Erythroblast (primary cell): Measurements from ENCODE around the gene TMEM168.

Experiments
- GATA1 ChIP-seq: IDR thresholded peaks from 2 replicates; pipeline ENCODE4 v1.6.1; 2011; ENCODE audit warnings: low read depth, mild to moderate bottlenecking, control low read depth, low read length, moderate library complexity
- POLR2A ChIP-seq: IDR thresholded peaks from 2 replicates; pipeline ENCODE4 v1.6.1; 2011; ENCODE audit warnings: mild to moderate bottlenecking, low read length

DNA sequence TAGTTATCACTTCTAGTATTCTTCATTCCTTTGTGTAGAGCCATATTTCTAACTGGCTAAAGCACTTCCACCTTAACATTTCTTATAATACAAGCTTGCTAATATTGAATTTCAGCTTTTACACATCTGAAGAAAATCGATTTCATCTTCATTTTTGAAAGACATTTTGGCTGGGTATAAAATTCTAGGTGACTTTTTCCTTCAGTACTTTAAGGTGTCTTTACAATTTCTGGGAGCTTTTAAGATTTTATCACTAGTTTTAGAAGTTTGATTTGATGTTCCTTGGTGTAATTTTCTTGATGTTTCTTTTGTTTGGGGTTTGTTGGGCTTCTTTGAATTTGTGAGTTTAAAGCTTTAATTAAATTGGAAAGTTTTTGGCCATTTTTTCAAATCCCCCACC lies 38.5 kb upstream of the TMEM168 start:
- TF ChIP-seq POLR2A: no peak
- no peak for TF ChIP-seq GATA1
